GM18951 (cell line): Measurements from ENCODE around the gene IQSEC1.
A peak's percentile ranks its signal among the peaks of the same experiment; 100 is the strongest.

Experiments
- POLR2A ChIP-seq: IDR thresholded peaks from 4 replicates; pipeline ENCODE4 v1.6.1; 2011; ENCODE audit warnings: mild to moderate bottlenecking; ENCODE audit not compliant: insufficient read length, insufficient read depth; ENCODE audit errors: extremely low read depth
- in situ Hi-C: fragments of 300-500 bp; cut with MboI; formaldehyde crosslinking; loops from one replicate; pipeline ENCODE4 v1.12.0; 2022; ENCODE audit warnings: low sequenced_read_pairs, mixed read lengths, inconsistent platforms; ENCODE audit not compliant: unreplicated experiment

Gene IQSEC1

DNA sequence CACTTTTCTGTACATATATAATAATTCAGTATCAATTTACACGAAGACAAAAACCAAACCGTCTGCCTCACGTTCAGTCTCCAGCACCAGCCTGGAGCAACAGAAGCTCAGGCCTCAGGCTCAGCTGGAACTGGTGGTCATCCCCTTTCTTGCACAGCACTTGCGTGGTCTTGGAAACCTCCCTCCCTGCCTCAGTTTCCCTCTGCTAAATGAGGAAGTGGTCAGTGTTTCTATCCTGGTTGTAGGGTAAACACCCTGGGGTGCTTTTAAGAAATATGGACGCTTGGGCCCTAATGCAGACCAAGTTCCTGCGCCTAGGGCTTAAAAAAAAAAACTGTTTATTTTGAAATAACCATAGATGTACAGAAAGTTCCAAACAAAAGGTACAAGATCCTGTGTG lies 21.6 kb downstream of the IQSEC1 start:
- in situ Hi-C loops, result no loop called here
- no peak for TF ChIP-seq POLR2A

DNA sequence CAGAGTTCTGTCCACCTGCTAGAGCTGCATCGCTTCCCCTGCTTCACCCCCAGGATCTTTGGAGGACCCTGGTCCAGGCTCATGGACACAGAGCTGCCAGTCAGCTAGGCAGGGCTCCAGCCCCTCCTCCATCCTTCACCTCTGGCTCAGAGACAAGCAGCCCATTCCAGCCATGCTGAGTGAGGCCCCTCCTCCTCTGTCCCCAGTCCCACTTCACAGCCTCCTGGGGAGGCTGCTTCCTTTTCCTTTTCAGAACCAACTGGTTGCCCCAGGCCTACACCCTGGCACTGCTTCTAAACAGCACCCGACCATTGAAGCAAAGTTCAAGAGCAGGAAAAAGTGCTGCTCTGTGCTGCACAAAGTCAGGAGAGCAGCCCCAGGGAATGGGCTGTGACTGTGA lies 22.2 kb downstream of the IQSEC1 start:
- TF ChIP-seq POLR2A, result no peak
- in situ Hi-C loops, result no loop called here

DNA sequence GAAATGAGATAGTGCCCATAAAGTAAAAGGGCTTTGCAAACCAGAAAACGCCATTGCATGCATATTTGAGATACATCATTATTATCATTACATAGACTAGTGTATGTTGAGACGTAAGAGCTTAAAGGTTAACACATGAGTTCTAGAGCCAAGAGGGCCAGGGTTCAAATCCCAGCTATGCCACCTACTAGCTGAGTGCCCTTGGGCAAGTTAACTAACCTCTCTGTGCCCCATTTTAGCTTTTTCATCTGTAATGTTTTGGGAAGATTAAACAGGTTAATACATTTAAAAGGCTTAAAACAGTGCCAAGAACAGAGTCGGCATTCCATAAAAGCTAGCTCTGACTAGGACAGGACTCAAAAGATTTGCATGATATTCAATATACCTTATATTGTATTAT lies 22.8 kb downstream of the IQSEC1 start:
- TF ChIP-seq POLR2A, result no peak
- in situ Hi-C loops, result no loop called here

DNA sequence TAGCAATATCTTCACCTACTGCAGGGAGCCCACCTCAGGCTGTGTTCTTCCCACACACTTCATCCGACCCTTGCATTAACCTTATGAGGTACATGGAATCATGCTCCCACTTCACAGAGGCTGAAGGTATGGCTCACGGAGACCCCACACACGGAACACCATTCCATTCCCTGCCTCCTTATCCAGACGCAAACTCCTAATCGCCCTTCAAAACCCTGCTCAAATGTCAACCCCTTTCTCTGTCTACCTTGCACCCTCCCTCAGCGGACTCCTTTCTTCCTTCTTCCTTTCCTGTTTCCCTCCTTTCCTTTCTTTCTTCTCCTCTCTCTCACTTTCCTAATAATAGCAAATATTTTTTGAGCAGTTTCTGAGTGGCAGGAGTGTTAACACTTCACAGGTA lies 23.8 kb downstream of the IQSEC1 start:
- TF ChIP-seq POLR2A, result no peak
- in situ Hi-C loops, result no loop called here

DNA sequence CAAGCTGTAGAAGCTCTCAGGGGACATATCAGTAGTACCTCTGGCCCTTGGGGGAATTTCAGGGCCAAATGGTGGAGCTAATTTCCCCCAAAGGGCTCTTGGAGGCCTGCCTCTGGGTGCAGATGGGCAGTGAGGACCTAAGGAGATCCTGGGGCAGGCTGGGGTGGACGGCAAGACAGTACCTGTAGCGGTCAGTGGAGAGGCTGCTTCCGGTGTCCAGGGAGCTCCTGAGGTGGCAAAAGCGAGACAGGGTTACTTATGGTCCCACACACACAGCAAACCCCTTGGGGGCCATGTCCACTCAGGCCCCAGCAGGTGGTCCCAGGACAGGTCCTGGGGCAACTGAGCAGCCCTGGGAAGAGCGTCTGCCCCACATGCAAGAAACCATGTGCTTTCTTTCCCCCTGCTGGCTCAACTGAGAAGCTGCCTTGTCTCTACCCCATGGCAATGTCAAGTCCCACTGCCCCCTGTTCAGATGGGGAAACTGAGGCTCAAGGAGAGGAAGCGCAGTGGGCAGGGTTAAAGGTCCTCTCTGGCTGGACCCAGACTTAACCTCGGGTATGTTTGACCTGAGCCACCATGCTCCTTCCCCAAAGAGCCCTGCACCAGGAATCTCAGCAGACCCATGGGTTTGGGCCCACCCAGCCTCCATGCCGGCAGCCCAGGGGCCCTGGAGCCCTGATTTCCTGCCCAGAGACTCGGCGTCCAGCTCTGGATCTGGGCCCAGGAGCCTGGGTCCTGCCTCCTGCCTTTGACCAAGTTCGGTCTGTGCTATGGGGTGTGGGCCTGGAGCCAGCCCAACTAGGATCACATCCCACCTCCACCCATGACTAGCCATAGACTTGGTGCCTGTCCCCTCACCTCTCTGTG lies 25.7 kb downstream of the IQSEC1 start:
- no peak for TF ChIP-seq POLR2A
- in situ Hi-C loops, result no loop called here

DNA sequence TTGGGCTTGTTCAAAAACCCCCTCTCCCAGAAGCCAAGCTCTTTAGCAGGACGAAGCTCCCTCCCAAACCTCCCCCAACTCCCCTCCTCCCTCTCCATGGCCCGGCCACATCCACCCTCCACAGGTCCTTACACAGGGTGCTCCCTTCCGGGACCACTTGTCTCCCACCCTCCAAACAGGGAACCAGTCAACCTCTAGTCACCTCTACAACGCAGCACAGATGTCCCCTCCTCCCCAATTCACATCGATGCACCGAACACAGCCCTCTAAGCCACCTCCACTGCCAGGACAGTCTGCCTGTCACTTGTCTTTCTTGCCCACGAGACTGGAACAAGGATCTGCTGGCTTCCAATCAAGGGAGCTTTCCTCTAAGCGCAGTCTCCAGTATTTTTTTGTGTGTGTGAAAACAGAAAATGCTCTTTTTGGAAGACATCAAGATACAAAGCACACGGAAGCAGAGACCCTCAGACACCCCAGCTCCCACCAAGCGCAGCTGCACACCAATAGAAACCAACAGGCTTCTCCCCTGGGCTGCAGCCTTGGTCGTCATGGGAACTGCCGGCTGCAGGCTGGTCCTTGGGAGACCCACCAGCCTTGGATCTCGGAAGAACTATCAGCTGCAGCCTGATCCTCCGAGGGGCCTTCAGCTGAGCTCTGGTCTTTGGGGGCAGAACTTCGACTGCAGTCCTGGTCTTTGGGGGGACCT lies 26.5 kb downstream of the IQSEC1 start:
- peak; percentile 4 for TF ChIP-seq POLR2A
- in situ Hi-C loops, result no loop called here

DNA sequence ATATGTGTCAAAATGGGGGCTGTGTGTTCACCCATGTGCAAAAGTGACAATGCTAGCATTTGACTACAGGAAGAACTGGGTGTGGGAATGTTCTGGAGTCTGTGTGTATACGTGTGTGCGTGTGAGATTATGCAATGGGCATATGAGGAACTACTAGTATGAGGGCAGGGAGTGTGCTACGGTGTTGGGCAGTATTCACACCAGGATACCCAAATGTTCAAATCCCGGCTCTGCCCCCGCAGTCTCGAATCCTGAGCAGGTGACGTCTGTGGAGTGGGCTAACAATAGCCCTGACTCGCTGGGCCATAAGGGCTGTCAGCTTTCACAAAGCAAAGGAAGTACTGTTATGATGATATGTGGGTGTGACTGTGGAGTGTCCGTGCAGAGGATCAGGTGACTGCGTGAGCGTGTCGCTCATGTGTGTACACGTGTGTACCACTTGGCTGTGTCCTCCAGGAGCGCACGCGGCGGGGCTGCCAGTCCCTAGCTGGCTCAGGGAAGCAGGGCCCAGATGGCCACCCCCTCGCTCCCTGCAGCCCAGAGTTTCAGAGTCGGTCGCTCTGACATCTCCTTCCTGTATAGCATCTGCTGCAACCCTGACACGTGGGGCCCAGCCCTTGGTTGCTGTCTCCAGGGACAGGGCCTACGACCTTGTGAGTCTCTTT lies 27.2 kb downstream of the IQSEC1 start:
- TF ChIP-seq POLR2A, result peak; percentile 64
- in situ Hi-C loops, result no loop called here

DNA sequence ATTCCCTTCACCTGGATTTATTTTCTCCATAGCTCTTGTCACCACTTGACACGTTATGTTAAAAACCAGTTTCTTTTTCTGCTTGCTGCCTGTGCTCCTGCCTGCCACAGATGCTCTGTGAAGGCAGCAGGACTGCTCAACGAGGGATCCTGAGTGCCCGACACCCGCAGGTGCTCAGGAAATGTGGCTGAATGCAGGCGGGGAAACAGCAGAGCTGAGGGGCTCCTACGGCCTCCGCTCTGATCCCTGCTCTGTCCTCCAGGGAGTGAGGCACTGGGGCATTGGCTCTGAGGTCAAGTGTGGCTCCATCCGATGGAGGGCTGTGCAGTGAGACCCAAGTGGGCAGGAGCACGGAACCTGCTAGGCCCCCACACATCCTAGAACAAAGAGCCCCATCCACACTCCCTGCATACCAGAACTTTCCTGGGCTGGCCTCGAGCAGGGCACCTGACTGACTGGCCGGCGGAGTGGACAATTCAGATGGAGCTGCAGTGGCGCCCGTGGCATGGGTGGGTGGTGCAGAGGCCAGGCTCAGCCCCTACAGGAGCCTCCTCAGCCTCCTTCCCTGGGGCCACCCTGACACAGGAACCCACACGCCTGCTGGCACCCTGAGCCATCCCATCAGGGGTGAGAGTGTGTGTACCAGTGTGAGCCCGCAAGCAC lies 27.9 kb downstream of the IQSEC1 start:
- in situ Hi-C loops, result no loop called here
- no peak for TF ChIP-seq POLR2A

DNA sequence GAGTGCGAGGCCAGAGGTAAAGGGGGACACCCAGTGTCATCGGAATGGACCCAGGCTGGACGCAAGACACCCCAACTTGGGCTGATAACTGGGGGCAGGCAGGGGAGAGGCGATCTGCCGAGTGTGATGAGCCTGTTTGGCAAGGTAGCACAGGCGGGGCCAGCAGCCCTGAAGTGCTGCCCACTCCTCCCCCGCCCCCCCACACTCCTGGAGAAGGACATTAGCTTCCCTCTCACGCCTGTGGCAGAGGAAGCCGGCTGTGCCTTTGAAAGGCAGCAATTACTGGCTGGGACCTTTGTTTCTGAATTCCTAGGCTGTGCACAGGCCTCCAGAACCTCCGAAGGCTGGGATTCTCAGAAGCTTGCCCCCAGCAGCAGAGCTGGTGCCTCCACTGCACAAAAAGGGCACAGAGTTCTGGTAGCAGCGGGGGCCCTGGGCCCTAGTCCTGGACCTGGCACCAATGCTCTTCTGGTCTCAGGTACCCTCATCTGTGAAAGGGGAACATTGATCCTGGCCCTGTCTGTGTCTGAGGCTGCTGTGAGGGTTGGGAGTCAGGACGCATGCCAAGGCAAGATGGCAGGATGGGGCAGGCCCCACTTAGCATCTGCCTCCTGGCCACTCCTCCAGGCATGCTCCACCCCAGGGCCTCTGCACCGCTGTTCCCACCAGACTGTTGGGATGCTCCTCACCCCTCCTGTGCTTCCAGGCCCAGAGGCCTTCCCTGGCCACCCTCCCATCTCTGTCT lies 28.6 kb downstream of the IQSEC1 start:
- no peak for TF ChIP-seq POLR2A
- in situ Hi-C loops, result no loop called here

DNA sequence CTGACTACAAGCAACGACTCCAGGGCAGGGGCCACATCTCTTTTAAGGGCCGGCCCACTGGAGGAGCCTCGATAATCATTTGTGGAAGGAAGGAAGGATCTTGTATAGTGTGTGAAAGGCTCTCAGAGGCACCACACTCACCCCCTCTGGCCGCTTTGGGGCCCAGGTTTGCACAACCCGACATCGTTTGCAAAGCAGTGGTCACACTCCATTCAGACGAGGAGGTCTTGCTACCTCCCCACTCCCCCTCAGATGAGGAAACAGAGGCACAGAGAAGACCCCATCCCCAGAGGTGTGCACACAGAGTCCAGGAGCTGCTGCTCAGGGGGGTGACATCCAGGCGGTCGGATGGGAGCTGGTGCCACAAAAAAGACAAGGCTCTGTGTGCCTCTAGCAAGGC lies 29.6 kb downstream of the IQSEC1 start:
- no peak for TF ChIP-seq POLR2A
- in situ Hi-C loops, result no loop called here

DNA sequence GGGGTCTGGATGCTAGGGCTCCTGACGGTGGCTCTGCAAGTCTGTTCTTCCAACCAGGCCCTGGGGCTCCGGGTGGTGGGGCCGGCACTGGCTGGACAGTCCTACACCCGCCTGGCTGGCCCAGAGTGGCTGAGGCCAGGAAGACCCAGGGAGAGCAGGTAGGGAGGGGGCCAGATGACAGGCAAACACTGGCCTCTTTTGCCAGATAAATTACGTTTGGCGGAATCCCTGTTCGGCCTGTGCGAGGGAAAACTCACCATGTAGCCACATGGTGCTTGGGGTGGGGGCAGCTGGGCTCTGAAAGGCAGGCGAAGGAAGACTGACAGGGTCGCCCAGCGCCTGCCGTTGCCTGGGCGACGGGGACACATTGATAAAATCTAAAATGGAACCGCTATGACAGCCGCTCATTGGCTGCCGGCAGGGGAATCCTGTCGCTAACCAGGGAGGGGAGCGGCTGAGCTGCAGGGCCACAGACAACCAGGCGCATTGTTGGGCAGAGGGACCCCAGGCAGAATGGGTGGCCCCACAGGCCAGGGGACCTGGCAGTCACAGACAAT lies 30.4 kb downstream of the IQSEC1 start:
- TF ChIP-seq POLR2A, result no peak
- in situ Hi-C loops, result no loop called here

DNA sequence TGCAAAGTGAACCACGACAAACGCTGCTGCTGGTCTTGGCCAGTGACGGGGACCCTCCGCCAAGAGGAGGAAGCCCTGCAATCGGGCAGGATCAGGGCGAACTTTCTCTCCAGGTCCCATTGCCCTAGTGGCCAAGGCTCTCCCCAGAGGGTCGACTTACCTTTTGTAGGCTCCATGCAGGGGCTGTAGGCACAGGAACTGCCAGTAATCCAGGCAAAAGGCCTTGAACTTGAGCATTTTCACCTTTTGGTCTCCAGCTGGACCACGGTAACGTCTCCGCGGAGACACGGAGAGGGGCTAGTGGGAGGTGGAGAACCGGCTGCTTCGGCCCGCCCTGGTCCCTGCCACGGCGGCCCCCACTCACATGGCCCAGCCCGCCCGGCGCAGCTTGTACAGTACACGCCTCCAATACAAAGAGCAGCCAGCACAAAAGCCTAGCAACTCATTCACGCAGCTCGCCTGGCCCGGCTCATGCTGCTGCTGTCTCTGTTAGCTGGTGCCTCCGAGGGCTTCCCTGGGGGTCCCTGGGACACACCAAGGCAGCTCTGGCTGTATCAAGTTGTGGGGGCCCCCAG lies 31.0 kb downstream of the IQSEC1 start:
- TF ChIP-seq POLR2A, result no peak
- in situ Hi-C loops, result no loop called here
